CD4-positive, CD25-positive, alpha-beta regulatory T cell (primary cell): Measurements from ENCODE around the gene TM9SF3. TPM values are rescaled to one million over a fixed set of nuclear protein-coding genes. Genes with fewer than 3 reads are reported as not detected.

ENCODE experiments used
- ATAC-seq, 2 donors: fragments of 150-1000 bp; cut with Tn5 transposase; one replicate each; pipeline ENCODE4 v1.10.0; 2021; ENCODE audit warnings: low read depth in 2 of 2, moderate number of reproducible peaks in 2 of 2, moderate library complexity in 1 of 2
- DNase-seq, 3 donors: peaks; one replicate each; pipeline versions ENCODE4 v3.0.0 to v3.0.0-alpha.2; 2012 to 2022; ENCODE audit warnings: mixed read lengths in 1 of 3
- H3K27ac ChIP-seq: one replicate; pipeline ENCODE4 v1.7.0; 2013; ENCODE audit warnings: mild to moderate bottlenecking, low read length; ENCODE audit not compliant: insufficient read depth, poor library complexity, severe bottlenecking
- H3K27me3 ChIP-seq: one replicate; pipeline ENCODE4 v1.7.0; 2013; ENCODE audit warnings: low read length; ENCODE audit not compliant: control insufficient read depth, insufficient read depth
- H3K36me3 ChIP-seq: one replicate; pipeline ENCODE4 v1.7.0; 2013; ENCODE audit warnings: mild to moderate bottlenecking, low read length, moderate library complexity; ENCODE audit not compliant: control insufficient read depth, insufficient read depth
- H3K4me1 ChIP-seq: 2 replicates; pipeline ENCODE4 v1.7.0; 2013; ENCODE audit warnings: mild to moderate bottlenecking, low read length; ENCODE audit not compliant: insufficient read depth, control insufficient read depth, poor library complexity, severe bottlenecking
- H3K4me3 ChIP-seq: one replicate; pipeline ENCODE4 v1.7.0; 2013; ENCODE audit warnings: low read depth, mild to moderate bottlenecking, low read length, moderate library complexity
- H3K9me3 ChIP-seq, 2 experiments: 1 replicate in 1 of 2; 2 replicates in 1 of 2; pipeline ENCODE4 v1.7.0; 2013; ENCODE audit warnings: low read length in 2 of 2, mild to moderate bottlenecking in 1 of 2, moderate library complexity in 1 of 2; ENCODE audit not compliant: control insufficient read depth in 2 of 2
- H3K27ac Mint-ChIP-seq, 3 donors: one replicate each; pipeline ENCODE4 v1.8.0; 2020 to 2022; ENCODE audit warnings: mild to moderate bottlenecking in 3 of 3, mixed read lengths in 3 of 3, moderate library complexity in 2 of 3
- H3K27me3 Mint-ChIP-seq: one replicate; pipeline ENCODE4 v1.8.0; 2022; ENCODE audit warnings: mild to moderate bottlenecking, mixed read lengths
- H3K36me3 Mint-ChIP-seq: one replicate; pipeline ENCODE4 v1.8.0; 2020; ENCODE audit warnings: mixed read lengths
- H3K4me1 Mint-ChIP-seq, 4 donors: one replicate each; pipeline ENCODE4 v1.8.0; 2020 to 2022; ENCODE audit warnings: mixed read lengths in 4 of 4, mild to moderate bottlenecking in 1 of 4
- H3K4me3 Mint-ChIP-seq, 4 donors: one replicate each; pipeline ENCODE4 v1.8.0; 2020 to 2022; ENCODE audit warnings: mild to moderate bottlenecking in 4 of 4, mixed read lengths in 4 of 4, moderate library complexity in 3 of 4
- H3K9me3 Mint-ChIP-seq, 7 donors: one replicate each; pipeline ENCODE4 v1.8.0; 2020 to 2022; ENCODE audit warnings: mixed read lengths in 7 of 7, mild to moderate bottlenecking in 3 of 7, moderate library complexity in 2 of 7
- polyA plus RNA-seq, 4 donors: library from polyadenylated mRNA; unstranded; fragments of 300-500 nt; fragmentation: Illumina TruSeq; gene quantifications; one replicate each; pipeline ENCODE4 v1.2.3, GENCODE V29; 2021
- total RNA-seq: library from RNA; stranded (reverse); gene quantifications from one replicate; pipeline ENCODE4 v1.2.3, GENCODE V29; 2022

The TM9SF3 gene
- total and polyA plus RNA-seq, 5 donors from 2014 or later = 59.9 to 82.8 (median 69.7) TPM

- H3K9me3 Mint-ChIP-seq = peaks cover 0 to 2% (median 0%) of the 10 kb centered on the region in 7 donors
- Histone ChIP-seq H3K27ac (no peak overlapping the region), H3K27me3 (no peaks in the 10 kb centered on the region), H3K36me3 (no peaks in the 10 kb centered on the region), H3K4me3 (no peak overlapping the region), H3K4me1 (no peaks in the 10 kb centered on the region), H3K9me3 (no peaks in the 10 kb centered on the region)
- ATAC-seq (no peak), DNase-seq (no peak)
- peaks cover 28% of the 10 kb centered on the region for H3K27me3 Mint-ChIP-seq
- no peaks in the 10 kb centered on the region for H3K4me1 Mint-ChIP-seq
- no peaks in the 10 kb centered on the region for H3K36me3 Mint-ChIP-seq
- no peak overlapping the region for H3K27ac Mint-ChIP-seq
- no peak overlapping the region for H3K4me3 Mint-ChIP-seq
These were observed 108.5 kb downstream of the TM9SF3 start for GRCh38 chr10:96478355-96478754.

DNA sequence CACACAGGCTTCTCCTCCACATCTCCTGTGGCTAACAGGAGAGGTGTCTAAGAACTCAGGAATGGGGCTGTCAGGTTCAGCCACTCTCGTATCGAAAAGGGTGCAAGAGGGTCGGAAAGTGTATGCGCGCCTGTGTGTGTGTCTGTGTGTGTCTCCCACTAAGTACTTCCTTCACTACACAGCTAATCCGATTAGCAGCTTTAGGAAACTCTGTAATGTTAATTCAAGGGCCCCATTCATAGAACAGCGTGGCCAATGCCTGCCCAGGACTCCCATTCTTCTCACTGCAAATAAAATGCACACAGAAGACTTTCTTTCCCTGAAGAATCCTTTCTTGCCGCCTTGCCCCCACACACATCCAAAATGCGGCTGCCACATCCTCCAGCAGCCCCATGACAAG lies 112.9 kb downstream of the TM9SF3 start:
- DNase-seq (no peak), ATAC-seq (no peak)
- H3K36me3 ChIP-seq = no peaks in the 10 kb centered on the region
- H3K27me3 ChIP-seq = peaks cover 2% of the 10 kb centered on the region
- H3K4me1 ChIP-seq = no peaks in the 10 kb centered on the region
- Mint-ChIP-seq H3K4me1 (peaks cover 0 to 2% (median 0%) of the 10 kb centered on the region in 4 donors), H3K9me3 (peaks cover 0 to 2% (median 0%) of the 10 kb centered on the region in 7 donors), H3K27ac (no peak overlapping the region), H3K4me3 (no peak overlapping the region), H3K36me3 (no peaks in the 10 kb centered on the region), H3K27me3 (peaks cover 19% of the 10 kb centered on the region)
- no peak overlapping the region for H3K27ac ChIP-seq
- H3K9me3 ChIP-seq = no peaks in the 10 kb centered on the region
- H3K4me3 ChIP-seq = no peak overlapping the region

DNA sequence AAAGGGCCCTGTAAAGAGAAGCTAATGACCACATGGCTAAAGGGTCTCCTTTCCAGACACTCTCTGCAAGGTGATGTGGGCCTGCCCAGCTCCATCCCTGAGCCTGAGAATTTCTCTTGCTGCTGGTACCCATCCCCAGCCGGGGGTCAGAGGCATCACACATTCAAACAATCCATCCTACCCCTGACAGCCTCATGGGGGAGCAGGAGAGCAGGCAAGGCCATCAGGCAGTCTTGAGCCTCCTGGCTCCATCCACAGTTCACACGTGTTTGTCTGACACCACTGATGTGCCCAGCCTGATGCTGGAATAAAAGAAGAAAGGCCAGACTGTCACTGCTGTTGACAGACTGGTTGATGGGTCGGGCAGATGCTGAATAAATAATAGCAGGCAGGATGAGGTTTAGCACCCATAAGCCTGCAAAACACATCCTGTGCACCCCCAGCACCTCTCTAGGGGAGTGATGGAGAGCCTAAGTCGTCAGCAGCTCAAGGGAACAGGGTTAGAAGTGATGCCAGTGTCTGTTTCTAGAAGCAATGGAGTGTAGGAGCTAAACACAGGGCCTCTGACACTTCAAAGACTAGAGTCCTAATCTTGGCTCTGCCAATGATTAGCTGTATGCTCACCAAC lies 116.6 kb downstream of the TM9SF3 start:
- Mint-ChIP-seq H3K36me3 (no peaks in the 10 kb centered on the region), H3K9me3 (peaks cover 0 to 3% (median 0%) of the 10 kb centered on the region in 7 donors), H3K27me3 (peaks cover 6% of the 10 kb centered on the region), H3K4me1 (peaks cover 0 to 2% (median 0%) of the 10 kb centered on the region in 4 donors), H3K27ac (no peak overlapping the region), H3K4me3 (no peak overlapping the region)
- H3K4me1 ChIP-seq = no peaks in the 10 kb centered on the region
- no peak overlapping the region for H3K27ac ChIP-seq
- no peak overlapping the region for H3K4me3 ChIP-seq
- no peaks in the 10 kb centered on the region for H3K9me3 ChIP-seq
- H3K36me3 ChIP-seq = no peaks in the 10 kb centered on the region
- no peak for ATAC-seq
- peaks cover 2% of the 10 kb centered on the region for H3K27me3 ChIP-seq
- peak in 2 of 3 donors; percentile 1 to 27 for DNase-seq

DNA sequence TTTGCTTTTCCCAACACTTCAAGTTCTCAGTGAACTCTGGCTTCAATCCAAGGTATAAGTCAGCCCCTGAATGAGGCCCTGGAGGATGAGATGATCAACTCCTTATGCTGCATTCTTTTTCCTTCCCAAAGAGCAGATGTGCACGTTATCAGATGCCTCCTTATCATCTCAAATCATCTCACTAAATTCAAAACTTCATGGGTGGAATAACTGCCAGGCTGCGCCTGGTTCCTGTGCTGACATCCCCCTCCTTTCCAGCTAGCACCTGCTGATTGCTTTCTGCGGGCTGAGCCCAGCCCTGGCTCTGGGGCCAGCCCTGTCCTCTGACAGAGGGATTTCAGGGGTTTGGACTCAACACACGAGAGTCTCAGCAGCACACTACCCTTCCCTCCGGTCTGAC lies 118.0 kb downstream of the TM9SF3 start:
- ATAC-seq = no peak
- Mint-ChIP-seq H3K27me3 (peaks cover 6% of the 10 kb centered on the region), H3K36me3 (no peaks in the 10 kb centered on the region), H3K27ac (no peak overlapping the region), H3K9me3 (peaks cover 0 to 3% (median 0%) of the 10 kb centered on the region in 7 donors), H3K4me1 (peaks cover 0 to 2% (median 0%) of the 10 kb centered on the region in 4 donors), H3K4me3 (no peak overlapping the region)
- Histone ChIP-seq H3K4me1 (no peaks in the 10 kb centered on the region), H3K4me3 (no peak overlapping the region), H3K9me3 (no peaks in the 10 kb centered on the region), H3K27me3 (peaks cover 3% of the 10 kb centered on the region), H3K36me3 (no peaks in the 10 kb centered on the region), H3K27ac (no peak overlapping the region)
- DNase-seq = no peak

Other genes with a start within 250 kb of the TM9SF3 start
- not detected for gene OPALIN, start 228.0 kb downstream of the TM9SF3 start, total RNA-seq
- not detected for gene OPALIN, start 228.0 kb downstream of the TM9SF3 start, polyA plus RNA-seq
- gene TLL2, start 73.1 kb downstream of the TM9SF3 start, total RNA-seq = not detected
- not detected for gene TLL2, start 73.1 kb downstream of the TM9SF3 start, polyA plus RNA-seq
- 1.5 TPM for gene PIK3AP1, start 133.5 kb upstream of the TM9SF3 start, total RNA-seq
- gene PIK3AP1, start 133.5 kb upstream of the TM9SF3 start, polyA plus RNA-seq = 1 to 10 TPM in 3 of 4 donors, under 1 TPM in 1; 0.92 to 3.5 (median 1.8) TPM
- 63.1 TPM for gene LCOR, start 245.3 kb upstream of the TM9SF3 start, total RNA-seq
- gene LCOR, start 245.3 kb upstream of the TM9SF3 start, polyA plus RNA-seq = 10 to 100 TPM; 12.7 to 17.7 (median 16.3) TPM